Stimulated activated CD8-positive, alpha-beta memory T cell treated with anti-CD3 and anti-CD28 coated beads, Interleukin-12 subunit alpha, Interleukin-12 subunit beta, amount 100 ng/mL, for 24 hours (primary cell): Measurements from ENCODE around the gene INSIG1.

Source experiments
- DNase-seq: peaks from one replicate; pipeline ENCODE4 v3.0.0-alpha.2; 2020; ENCODE audit errors: extremely low read depth

INSIG1 gene

DNA sequence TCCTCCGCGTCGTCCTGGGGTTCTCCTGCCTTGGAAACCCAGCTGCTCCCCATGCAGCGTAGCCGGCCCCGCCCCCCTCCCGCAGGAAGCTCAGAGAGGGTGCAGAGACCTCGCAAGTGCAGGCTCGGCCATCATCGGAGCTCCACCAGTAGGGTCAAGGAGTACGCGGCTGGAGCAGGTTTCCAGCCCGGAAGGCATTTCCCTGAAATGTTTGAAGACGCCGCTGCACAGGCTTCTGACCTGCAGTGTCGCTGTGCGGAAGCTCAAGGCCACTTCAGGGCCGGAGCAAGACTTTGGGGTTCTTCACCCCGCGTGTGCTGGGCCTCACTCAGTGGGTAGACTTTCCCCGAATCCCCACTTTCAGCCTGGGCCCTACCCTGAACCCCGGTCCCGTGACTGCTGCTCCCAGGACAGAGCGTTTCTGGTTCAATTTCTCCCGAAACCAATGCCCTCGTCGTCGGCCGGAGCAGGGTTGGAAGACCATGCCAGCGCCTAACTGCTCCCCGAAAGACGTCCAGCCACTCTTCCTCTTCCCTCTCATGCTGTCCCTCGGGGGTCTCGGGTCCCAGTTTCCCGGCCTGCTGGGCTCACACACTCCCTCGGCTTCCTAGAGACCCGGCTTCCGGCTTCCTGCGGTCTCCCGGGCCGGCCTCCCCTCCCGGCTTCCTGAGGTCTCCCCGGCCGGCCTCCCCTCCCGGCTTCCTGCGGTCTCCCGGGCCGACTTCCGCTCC lies 52.1 kb downstream of the INSIG1 start:
- DNase-seq: no peak

DNA sequence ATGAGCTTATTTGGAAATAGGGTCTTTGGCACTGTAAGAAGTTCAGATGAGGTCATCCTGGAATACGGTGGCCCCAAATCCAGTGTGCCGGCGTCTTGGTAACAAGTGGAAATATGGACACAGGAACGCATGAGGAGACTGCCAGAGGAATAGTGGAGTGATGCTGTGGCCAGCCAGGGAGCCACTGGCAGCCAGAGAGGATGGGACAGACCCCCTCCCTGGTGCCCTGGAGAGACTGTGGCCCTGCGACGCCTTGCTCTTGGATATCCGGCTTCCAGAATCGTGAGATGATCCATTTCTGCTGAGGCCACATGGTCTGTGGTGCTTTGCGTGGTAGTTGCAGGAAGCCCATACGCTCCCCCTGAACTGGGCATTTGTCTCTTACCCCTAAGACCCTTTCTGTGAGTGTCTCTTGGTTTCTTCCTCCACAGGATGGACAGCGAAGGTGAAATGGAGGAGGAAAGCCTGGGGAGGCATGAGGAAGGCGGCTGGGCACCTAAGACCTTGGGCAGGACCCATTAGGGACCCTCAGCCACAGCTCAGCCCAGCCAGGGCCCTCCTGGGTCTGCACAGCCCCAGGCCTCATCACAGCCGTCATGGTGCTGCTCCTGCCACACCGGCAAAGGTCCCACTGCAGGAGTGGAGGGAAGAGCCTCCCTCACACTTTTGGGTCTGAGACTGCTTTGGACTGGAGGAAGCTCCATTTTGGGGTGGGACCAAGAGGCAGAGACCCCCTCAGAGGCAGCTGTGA lies 53.6 kb downstream of the INSIG1 start:
- DNase-seq: no peak

DNA sequence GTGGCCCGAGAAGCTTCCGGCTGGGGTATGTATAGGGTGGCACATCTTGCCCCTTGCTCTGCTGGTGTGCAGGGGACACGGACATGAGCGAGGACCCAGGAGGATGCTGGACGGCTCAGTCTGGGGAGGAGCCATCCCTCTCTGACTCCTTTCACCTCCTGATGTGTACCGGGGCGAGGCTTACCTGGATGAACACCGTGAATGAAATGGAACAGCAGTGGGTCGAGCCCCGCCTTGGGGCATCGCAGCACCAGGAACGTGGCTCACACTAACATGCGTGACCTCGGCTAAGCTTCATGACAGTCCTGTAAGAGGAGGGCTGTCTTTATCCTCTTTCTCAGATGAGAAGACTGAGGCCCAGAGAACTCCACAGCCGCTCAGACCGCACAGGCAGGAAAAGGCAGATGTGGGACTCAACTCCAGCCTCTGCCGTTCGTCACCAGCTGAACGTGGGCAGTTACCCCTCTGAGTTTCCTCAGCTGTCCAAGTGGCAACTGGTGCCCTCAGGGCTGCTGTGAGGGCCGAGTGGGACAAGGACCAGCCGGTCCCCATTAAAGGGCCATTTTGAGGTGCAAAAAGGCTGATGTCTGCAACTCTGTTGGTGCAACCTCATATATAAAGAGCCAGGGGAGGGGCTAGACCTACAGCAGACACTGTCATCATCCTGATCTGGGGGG lies 54.5 kb downstream of the INSIG1 start:
- DNase-seq: no peak

DNA sequence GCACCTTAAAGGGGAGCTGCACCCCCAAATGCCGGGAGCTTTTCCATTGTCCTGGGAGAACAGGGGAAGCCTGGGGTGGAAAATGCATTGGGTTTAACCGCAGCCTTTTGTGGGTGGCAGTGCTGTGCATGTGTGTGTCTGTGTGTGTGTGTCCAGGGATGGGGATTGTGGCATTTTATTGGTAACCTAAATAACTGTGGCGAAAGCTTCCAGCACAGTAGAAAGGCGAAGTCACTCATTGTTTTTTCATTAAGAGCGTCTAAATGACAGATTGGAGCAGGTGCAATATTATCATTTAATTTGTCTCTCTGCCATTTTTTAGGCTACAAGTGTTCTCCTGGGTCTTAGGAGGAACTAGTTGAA lies 55.1 kb downstream of the INSIG1 start:
- DNase-seq: no peak

DNA sequence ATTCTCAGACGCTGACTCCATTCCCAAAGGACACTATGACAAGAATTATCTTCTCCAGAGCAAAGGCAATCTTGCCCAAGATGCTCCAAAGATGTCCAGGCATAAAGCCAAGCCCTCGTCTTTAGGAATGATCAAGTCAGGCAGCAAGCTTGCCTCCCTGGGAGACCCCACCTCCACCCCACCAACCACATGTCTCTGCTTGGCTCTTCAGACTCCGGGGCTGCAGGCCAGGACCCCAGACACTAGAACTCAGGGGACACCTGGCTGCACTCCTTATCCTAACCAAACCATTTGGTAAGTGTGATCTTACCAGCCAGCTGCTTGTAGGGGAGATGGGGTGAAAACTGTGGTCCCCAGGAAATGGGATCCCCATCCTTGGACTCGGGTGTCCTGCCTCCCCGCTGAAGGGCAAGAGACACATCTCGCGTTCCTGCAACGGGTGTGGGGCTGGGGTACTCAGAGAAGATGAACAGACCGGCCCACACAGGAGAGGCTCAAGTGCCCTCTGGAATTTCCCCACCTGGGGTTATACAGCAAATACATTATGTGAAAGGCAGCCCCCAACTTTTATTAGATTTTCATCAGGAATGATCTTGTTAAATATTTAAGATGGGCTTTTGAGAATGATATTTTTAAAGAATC lies 55.7 kb downstream of the INSIG1 start:
- no peak for DNase-seq

DNA sequence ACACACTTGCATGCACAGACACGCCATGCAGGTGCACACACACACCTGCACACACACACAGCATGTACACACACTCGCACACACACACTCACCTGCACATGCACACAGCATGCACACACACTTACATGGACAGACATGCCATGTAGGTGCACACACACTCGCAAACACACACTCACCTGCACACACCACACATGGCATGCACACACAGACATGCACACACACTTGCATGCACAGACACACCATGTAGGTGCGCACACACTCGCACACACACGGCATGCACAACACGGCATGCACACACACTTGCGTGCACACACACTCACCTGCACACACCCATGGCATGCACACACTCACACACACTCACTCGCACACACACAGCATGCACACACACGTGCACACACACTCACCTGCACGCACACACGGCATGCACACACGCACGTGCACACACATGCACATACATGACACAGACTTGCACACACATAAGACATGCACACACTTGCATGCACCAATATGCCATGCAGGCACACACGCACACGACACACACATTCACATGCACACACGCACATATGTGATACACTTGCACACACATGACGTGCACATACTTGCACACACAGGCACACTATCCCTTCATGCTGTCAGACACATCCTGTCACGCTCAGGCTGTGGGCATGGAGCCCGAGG lies 56.8 kb downstream of the INSIG1 start:
- DNase-seq: no peak

DNA sequence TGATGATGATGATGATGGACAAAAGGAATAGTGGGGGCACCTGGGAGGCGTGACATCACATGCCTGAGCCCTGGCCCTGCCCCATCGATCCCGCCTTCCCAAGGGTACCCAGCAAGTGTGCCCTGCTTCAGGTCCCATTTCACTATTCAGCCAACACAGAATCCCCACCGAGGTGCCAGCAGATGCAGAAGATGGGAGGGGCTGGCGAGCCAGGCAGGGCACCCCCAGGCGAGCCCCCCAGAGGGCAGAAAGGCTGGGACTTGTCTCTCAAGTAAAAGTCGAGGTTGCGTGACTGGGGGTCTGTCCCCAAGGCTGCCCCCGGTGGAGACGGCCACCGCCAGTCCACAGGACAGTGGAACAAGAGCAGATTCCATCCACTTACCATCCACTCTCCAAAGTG lies 57.5 kb downstream of the INSIG1 start:
- DNase-seq: no peak

DNA sequence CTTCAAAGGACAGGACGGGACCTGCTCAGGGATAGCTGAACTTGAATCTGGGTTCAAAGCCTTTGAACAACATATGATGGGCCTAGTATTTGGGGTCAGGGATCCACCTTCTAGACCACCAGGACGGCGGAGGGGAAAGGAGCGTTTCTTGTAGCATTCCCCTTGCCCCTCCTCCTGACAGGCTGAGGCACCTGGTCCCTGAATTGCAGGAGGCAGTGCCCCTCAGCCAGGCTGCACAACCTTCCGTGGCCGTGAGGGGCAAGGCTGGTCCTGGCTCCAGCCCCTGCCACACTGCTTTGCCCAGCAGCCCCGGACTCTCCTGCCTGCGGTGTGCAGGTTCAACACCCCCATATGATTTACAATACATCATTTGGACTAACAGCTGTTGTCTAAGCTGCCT lies 58.1 kb downstream of the INSIG1 start:
- no peak for DNase-seq

DNA sequence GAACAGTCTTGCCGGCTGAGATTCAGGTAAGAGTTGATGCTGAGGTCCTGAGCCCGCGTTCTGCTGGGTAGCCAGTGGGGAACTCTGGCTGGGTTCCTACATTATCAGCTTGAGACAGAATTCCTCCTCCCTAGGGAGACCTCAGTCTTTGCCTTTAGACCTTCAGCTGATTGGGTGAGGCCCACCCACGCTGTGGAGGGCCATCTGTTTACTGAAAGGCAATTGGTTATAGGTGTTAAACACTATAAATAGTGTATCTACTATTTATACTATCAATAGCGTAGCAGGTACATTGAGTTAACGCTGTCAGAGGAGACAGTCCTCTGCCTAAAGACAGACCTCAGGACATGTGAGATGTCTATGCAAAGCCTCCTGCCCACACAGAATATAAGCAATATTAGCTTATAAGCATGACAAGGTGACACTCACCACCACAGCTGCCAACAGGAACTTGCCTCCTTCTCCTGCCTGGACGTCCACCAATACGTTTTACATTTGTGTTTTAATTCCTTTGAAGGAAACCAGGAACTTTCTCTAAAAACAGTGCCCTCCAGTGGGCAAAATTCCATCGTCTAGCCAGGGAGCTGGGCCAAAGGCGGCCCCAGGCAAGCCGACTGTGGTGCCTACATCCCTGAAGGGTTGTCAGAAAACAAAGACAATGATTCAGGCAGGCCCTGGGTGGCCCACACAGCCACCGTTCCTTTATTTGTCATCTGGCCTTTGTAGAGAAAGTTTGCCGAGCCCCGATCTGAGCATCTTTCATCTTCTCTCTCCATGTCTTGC lies 58.8 kb downstream of the INSIG1 start:
- DNase-seq: no peak

DNA sequence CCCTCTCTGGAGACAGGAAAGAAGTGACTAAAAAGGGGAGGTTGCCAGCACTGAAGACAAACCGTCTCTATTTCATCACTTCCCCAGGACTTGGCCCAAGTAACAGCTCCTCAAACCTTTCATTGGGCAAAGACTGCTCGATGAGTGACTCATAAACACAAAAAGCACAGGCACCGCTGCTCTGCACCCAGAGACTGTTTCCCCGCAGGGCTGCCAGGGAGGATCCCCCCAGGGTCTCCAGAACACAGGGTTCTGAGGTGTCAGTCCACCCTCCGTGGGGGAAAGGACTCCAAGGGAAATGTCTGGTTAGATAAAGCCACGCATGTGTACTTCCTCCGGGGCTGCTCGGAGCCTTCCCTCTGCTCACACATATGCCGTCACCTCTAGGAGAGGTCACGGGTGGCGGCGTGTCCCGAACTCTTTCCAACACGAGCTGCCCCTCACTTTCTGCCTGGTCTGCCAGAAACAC lies 59.9 kb downstream of the INSIG1 start:
- no peak for DNase-seq

DNA sequence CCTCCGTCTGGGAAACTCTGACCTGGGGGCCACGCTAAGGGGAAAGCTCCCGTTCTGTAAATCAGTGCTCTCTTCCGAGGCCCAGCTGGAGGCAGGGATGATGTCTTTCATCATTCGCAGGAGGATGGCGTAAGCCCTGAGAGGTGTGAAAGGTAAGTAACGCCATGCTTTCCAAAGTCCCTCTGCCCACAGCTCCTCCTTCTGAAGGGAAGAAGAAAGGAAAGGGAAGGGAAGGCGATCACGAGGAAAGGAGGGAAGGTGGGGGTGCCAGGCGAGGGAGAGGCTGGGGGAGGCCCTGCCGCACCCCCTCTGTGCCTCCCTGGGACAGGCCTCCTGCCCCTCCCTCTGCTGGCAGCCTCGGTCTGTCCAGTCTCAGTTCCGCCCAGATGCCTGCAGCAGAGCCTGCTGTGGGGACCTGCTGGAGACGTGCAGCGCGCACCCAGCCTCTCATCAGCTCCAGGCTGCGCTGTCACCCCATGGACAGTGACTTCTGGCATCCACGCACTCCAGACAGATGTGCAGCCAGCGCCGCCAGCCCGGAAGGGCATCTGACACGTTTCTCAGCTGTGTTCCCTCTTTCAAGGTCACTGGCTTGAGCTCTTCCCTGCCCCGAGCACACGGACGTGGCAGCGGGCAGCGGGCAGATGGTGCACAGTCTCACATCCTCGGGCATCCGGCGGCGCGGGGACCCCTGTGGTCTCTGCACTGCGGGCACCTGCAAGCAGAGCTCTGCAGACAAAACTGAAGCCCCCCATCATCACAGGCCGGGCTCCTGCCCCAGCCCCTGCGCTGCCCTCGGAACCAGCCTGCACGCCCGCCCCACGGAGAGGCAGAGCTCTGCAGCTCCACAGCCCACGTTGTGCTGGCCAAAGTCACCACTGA lies 60.6 kb downstream of the INSIG1 start:
- DNase-seq: no peak

DNA sequence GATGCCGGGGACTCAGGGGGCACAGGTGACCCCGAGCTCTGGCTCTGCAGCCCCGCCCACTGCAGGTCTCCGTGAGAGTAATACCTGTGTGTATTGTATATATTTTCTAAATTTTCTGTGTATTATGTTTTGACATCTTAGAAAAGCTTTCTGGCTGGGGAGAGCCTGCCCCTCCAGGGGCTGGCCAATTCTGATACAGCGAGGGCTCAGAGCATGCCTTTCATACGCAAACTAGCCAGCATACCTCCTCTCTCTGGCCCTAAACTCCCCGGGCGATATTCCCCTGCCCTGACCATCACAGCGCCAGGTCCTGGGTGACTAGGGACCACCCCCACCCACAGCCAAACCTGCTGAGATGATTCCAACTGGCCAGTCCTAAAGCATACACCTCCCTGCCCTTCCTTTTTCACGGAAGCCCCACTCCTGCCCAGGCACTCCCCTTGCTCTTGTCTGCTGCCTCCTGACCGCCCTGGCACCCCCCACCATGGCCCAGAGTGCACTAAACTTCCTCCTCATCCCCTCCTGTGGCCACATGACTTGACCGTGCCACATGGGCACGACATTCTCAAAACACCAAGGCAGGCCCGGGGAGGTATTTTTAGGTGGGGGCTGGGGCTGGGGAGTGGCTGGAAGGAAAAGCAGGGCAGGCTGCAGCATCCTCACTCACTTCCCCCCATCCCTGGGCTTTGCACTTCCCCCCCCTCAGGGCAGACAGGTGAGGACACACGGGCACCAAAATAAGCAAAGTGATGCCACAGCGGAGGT lies 61.5 kb downstream of the INSIG1 start:
- no peak for DNase-seq
